ENCODE measurements around the gene NRP2. TPM values are rescaled to one million over a fixed set of nuclear protein-coding genes. Genes with fewer than 3 reads are reported as not detected.

The NRP2 gene
- total RNA-seq, 1 donor from 2014 or later: 28.8 TPM

DNA sequence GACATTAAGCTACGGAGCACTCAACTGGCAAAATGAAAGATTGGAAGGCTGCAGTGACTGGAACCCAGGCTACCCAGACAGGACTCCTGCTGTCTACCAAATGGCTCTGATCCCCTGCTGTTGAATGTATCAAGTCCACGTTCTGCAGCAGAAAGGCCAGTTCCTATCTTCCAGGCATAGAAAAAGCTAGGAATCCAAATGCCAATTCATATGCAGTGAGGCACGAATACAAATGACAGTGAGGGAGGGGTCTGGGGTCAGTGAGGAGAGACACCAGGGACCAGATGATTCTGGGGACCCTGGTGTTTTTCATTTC lies 5.3 kb downstream of the NRP2 start:
- no peak for DNase-seq

- DNase-seq: no peak
These were observed 6.3 kb downstream of the NRP2 start for GRCh38 chr2:205688417-205689200.

- no peak for DNase-seq
These were observed 7.5 kb downstream of the NRP2 start for GRCh38 chr2:205689820-205690219.

- no peak for DNase-seq
These were observed 9.8 kb downstream of the NRP2 start for GRCh38 chr2:205692104-205692503.

DNA sequence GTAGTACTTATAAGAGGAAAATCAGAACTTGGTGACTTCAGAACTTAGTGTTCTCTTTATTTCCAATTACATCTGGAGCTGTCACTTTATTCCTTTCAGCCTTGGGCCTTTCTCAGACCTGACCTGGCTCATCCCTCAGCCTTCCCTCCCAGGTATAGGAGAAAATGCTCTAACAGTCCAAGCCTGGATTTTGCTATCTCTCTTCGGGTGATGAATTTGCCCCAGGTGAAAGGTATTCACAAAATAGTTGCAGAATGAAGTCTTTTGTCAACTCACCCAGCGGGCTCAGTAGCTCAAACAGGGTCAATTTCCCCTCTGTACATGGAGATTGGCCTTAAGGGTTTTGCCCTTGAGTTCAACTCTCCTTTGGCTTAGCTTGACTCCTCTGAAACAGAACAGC lies 12.0 kb downstream of the NRP2 start:
- no peak for DNase-seq

DNA sequence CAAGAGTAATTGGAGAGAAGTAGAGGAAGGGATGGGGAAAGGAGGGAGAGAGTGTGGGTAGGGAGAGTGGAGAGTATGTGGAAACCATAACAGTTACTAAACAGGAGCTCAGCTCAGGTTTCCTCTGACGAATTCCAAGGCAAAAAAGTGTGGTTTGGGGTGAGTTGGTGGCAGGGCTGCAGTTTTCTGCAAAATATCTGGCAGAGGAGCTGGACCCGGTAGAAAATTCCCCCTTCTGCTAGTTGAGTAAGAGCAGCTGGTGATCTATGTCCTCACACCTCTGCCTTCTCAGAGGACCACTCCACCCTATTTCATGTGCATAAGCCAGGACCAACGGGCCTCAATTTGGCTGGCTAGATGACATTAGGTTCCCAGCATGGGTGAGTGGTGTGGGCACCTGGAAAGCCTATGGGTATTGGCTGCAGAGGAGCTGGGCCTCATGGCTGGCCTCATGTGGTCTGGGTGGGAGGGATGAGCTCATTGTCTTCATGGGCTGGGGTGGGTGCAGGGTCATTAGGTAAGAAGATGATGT lies 13.2 kb downstream of the NRP2 start:
- no peak for DNase-seq

DNA sequence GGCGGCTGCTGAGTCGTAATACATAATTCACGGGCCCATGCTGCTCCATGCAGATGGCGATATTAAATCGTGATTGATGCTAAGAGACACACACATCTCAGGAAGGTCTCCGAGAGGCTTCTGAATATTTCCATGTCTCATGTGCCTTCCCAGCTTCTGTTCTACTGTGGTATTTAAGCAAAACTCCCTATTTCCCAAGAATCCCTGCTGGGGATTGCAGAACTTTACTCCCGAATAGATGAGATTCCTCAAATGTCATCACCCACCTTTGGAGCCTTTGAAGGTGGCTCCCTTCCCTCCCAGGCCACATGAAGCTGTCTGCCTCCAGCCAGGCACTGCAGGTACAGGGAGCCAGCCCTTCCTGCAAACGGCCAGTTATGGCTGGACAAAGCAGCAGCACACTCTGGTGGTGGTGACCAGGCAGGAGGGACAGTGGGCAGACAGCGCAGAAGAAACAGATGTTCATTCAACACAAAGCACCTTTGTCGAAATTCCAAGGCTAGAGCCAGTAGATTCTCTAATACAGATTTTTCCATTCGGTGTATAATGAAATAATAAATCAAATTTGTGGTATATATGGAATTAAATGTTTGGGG lies 14.1 kb downstream of the NRP2 start:
- no peak for DNase-seq

DNA sequence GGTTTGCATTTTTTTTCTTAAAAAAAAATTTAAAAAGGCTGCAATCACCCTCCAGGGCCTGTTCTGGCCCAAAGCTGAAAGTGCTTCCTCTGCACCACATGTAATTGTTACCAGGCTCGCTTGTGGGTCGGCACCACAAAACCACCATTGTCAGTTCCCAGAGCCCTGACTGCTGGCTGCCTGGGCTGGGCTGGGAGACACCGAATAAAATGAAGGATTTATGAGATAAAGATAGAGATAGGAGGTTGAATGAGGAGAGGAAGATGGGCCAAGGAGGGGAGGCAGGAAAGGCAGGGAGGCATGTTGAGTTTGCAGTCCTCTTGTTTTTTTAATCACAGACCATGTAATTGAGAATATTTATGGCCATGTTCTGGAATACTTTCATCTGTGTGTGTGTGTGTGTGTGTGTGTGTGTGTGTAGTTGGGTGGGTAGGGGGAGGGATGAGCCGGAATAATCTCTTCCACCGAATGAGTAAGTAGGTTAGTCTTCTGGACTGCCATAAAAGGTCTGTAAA lies 14.7 kb downstream of the NRP2 start:
- no peak for DNase-seq

DNA sequence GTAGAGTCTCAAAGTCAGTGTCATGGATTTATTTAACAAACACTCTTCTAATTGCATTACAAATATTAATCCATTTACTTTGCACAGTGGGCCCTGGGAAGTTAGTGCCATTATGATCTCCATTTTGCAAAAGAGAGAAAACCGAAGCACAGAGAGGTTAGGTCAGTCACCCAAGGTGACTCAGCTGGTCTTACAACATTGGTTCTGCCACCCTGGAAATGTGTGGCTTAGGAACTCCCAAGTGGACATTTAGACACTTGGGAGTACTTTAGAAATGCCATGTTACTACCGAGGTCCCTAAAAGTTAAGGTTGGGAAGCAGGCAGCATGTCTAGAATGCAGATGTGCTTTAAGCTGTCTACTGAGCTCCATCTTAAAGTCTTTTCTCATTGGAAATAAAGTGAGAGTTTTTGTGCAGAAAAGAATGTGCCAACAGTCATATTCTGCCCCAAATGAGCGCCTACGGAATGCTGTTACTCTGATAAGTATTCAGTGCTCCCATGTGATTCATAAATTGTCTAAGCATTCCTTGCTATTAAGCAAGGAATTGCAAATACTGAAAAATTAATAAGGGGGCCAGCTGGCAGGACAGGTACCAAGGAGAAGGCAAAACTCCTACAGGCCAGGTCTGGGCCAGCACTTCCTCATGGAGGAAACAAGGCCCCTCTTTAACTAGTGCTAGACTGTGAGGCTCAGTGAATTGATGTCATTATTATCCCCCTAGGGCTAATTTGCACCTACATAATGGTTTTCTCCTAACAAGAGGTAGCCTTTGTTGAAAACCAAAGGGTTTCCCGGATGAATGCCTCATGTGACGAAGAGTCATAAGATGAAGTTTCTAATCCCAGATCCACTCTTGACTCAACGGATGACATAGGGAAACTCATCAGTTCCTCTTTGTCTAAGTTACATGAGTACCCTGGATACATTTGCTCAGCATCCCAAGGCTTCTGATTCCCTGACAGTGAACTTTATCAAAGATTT lies 16.3 kb downstream of the NRP2 start:
- DNase-seq: no peak

DNA sequence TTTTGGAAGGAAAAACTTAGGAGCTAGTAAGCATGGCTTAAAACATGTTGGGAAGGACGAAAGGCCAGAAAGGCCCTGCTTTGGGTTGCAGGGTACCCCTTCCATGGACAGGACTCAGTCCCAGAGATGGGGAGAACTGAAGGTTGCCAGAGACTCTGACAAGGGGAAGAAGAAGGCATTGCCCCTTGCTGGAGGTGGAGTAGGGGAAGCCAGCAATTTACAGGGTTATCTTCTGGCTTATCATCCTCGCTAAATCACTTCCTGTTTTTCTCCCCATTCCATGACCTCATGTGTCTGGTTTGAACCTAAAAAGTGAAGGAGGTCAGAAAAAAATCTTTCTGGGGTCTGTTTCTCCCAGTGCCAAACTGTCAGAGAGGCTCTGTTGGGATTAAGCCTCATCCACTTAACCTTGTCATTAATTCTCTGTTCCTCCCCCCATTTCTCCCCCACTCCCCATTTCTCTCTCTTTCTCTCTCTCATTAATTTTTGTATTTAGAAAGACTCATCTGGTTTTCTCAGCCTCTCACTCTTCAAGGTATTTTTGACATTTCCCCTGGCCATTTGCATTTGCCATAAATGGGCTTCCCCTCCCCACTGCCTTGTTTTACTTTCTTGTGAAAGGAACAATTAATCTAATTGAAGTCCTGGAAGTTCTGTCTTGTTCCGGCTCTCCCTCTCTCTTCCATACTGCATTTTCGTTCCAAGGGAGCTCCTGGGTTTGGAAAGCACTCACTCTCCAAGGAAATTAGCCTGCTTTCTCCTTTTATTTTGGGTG lies 17.4 kb downstream of the NRP2 start:
- no peak for DNase-seq

DNA sequence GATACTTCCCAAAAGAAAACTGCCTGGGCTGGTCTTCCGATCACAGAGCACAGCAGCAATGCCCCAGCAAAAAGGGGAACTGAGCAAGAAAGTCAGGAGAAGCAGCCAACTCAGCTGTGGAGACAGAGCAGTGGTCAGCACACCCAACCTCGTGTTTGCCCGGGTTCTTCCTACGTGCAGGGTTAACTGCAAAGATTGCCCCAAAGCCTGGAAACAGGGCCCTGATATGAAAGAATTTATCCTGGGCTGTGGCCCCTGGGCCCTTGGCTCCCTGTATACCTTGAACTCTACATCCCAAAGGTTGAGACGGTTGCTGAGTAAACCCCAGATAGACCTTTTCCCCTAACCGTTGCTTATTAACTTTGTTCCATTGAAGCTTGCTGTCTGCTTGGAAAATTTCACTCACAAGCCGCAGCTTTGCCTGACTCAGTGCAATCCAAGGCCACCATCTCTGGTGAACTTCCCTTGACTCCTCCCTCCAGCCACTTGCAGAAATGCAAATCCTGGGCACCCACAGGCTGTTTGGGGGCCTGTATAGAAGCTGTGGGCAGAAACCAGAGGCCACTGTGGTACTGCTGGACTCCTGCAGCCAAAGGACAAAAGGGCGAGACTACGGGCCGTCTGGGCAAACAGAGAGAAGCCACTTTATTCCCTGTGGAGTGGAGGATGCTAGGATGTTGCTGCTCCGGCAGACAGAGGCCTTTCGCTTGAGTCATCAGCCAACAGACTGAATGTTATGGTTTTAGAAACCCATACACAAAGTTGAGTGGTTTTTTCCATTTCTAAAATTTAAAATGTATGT lies 18.2 kb downstream of the NRP2 start:
- DNase-seq: no peak

GRCh38 chr2:205701509-205701908 lies 19.2 kb downstream of the NRP2 start:
- no peak for DNase-seq

DNA sequence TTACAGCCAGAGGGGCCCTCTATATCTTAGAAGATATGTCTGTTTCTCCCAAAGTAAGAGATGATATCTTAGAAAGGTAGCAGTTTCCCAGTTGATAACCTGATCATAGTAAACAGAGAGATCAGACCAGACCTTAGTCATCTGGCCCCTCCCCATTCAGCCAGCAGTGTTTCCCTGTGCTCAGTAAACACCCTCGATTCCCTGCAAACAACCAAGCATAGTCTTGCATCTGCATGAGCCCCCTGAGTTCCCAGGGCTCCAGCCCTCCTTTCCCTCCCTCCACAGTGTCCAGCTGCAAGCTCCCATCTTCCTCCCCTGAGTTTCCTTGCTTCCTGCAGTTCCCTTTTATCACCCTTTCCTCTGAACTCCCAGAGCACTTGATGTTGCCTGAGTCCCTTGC lies 20.3 kb downstream of the NRP2 start:
- no peak for DNase-seq

GRCh38 chr2:205703471-205704126 lies 21.3 kb downstream of the NRP2 start:
- no peak for DNase-seq

- peak; percentile 41 for DNase-seq
These were observed 21.9 kb downstream of the NRP2 start for GRCh38 chr2:205704127-205704741.

- no peak for DNase-seq
These were observed 23.4 kb downstream of the NRP2 start for GRCh38 chr2:205705511-205706349.

DNA sequence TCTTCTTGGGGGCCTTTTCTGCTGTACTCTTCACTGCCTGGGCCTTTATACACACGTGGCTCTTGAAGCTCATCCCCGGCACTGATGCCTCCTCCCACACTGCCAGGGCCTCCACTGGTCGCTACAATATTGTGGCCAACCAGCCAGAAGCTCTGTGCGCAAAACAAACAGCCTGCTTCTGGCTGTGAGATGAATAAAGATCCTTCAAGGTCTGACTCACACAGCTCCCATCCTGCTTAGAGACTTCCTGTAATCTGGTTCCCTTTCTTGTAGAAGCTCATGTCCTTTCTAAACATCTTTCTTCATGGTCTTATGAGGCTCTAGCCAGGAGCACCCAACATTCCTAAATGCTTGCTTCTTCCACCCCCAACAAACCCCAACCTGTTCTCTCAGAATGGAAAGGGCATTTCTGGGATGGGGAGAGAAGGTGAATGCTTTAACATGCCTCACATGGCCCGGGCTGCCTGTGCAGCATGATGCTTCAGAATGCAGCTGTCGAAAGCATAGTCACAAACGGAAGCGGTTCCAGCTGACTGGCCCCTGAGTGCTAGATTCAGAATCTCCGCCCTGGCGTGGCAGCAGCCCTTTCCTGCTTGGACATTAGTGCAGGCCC lies 24.6 kb downstream of the NRP2 start:
- peak; percentile 65 for DNase-seq

DNA sequence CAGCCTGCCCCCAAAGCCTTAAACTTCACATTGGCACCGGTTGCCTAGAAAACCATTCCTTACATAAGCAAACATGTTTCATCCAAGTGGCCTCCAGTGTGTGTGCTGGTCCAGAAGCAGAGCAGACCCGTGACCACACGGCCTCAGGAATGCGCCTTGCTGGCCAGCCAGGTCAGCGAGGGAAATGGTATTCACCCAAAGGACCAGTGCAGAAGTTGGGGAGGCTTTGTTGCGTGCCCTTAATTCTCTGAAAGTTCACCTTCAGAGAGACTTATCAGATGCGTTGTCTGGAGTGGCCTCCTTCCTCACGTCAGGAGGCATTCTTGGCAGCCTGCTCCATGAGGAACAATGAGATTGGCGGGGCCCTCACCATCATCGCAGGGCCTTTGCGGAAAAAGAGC lies 25.9 kb downstream of the NRP2 start:
- no peak for DNase-seq

Measured in tongue (tissue), 2 donors.